Adrenal gland (tissue), 5 donors: ENCODE data around the gene C9orf78.

Source experiments
- POLR2A ChIP-seq, 2 donors: fragments of 450-650 bp; IDR thresholded peaks; one replicate each; pipeline ENCODE4 v1.6.1; 2017; ENCODE audit warnings: antibody characterized with exemption in 2 of 2, mild to moderate bottlenecking in 2 of 2, moderate library complexity in 1 of 2
- TF ChIP-seq, protein P1 (sequence below), 6 experiments: fragments of 450-650 bp in 4 of 6; fragments of 200-600 bp in 2 of 6; sonication (generic) in 1 of 6; IDR thresholded peaks; 1 replicate in 5 of 6; 2 replicates in 1 of 6; pipeline versions ENCODE4 v1.5.1 to v1.8.0; 2016 to 2021; ENCODE audit warnings: antibody characterized with exemption in 6 of 6, mild to moderate bottlenecking in 2 of 6, moderate library complexity in 1 of 6
- donor health status: DM: no; HTN: no; CAD: no.

DNA sequence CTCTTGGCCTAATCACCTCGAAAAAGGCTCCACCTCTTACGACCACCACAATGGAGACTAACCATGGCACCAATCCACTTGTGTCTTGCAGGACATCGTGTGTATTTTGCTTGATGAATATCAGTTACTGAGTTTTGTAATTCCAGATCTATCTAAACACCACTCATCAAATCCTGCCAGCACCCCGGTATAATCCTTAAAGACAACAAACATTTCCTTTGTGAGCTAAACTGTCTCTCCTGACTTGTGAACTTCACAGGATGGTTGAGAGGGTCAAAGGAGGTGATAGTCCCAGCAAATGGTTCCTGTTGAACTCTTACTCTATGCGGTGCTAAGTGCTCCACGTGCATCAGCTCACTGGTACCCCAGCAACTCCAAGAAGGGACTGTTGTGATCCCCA, 36.1 kb downstream of the C9orf78 start:
- TF ChIP-seq, protein P1, sequence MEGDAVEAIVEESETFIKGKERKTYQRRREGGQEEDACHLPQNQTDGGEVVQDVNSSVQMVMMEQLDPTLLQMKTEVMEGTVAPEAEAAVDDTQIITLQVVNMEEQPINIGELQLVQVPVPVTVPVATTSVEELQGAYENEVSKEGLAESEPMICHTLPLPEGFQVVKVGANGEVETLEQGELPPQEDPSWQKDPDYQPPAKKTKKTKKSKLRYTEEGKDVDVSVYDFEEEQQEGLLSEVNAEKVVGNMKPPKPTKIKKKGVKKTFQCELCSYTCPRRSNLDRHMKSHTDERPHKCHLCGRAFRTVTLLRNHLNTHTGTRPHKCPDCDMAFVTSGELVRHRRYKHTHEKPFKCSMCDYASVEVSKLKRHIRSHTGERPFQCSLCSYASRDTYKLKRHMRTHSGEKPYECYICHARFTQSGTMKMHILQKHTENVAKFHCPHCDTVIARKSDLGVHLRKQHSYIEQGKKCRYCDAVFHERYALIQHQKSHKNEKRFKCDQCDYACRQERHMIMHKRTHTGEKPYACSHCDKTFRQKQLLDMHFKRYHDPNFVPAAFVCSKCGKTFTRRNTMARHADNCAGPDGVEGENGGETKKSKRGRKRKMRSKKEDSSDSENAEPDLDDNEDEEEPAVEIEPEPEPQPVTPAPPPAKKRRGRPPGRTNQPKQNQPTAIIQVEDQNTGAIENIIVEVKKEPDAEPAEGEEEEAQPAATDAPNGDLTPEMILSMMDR (IDR thresholded peaks at IDR 0.05) = no peak
- no peak for TF ChIP-seq POLR2A (IDR thresholded peaks at IDR 0.05)
